GM12878 (cell line): ENCODE results near the gene TRIAP1. TPM values are rescaled to one million over a fixed set of nuclear protein-coding genes. Genes with fewer than 3 reads are reported as not detected.

ENCODE experiments used
- ATAC-seq: fragments of 200-7000 bp; cut with Tn5 transposase; 3 replicates; pipeline ENCODE4 v1.9.1; 2020; ENCODE audit warnings: mild to moderate bottlenecking, moderate library complexity
- BruUV-seq: library from RNA; stranded (reverse); fragments of 400-500 nt; replicated peaks from 2 replicates; lab custom pipeline; 2021; lab: Mats Ljungman, UMichigan
- CTCF ChIA-PET: fragments of 300-600 bp; sonication (Branson Sonifier 250); formaldehyde crosslinking; extraction: SDS; loops from one replicate; lab custom pipeline; 2021; ENCODE audit warnings: inconsistent platforms; lab: Yijun Ruan, JAX
- POLR2A ChIA-PET: fragments of 350-600 bp; formaldehyde crosslinking; extraction: SDS; loops from one replicate; lab custom pipeline; 2021; ENCODE audit warnings: inconsistent platforms; lab: Charles Lee
- RAD21 ChIA-PET: fragments of 300-600 bp; sonication (Branson Sonifier 250); formaldehyde crosslinking; loops from one replicate; lab custom pipeline; 2023; ENCODE audit warnings: antibody characterized with exemption; ENCODE audit not compliant: unreplicated experiment; lab: Charles Lee
- SMC1A ChIA-PET: fragments of 300-600 bp; sonication (Branson Sonifier 250); formaldehyde crosslinking; loops from one replicate; lab custom pipeline; 2023; ENCODE audit not compliant: unreplicated experiment, uncharacterized antibody; lab: Charles Lee
- DNase-seq: peaks from one replicate; pipeline ENCODE4 v3.0.0-alpha.2; 2011; ENCODE audit warnings: low read depth, low spot score
- FAIRE-seq: peaks from 3 replicates; lab custom pipeline; 2011; peaks lifted over from hg19 to GRCh38; lab: Jason Lieb, UNC
- H2AFZ ChIP-seq: 2 replicates; pipeline ENCODE4 v1.6.0; 2011; ENCODE audit warnings: low read depth, low read length, control low read depth; ENCODE audit not compliant: control insufficient read depth
- H3K27ac ChIP-seq: 2 replicates; pipeline ENCODE4 v1.5.1; 2011; ENCODE audit warnings: control low read depth; ENCODE audit not compliant: control insufficient read depth, insufficient read depth
- H3K27me3 ChIP-seq, 2 experiments: replicated peaks in 1 of 2; 2 replicates each; pipeline versions ENCODE4 v1.6.0 to v1.6.1; 2011; ENCODE audit warnings: low read length in 1 of 2; ENCODE audit not compliant: control insufficient read depth in 2 of 2, insufficient read depth in 2 of 2
- H3K36me3 ChIP-seq, 2 experiments: 2 replicates each; pipeline ENCODE4 v1.5.1; 2011; ENCODE audit warnings: low read length in 1 of 2; ENCODE audit not compliant: control insufficient read depth in 2 of 2, insufficient read depth in 2 of 2
- H3K4me1 ChIP-seq: 2 replicates; pipeline ENCODE4 v1.6.1; 2011; ENCODE audit warnings: mild to moderate bottlenecking, low read length, moderate library complexity, mixed read lengths; ENCODE audit not compliant: control insufficient read depth, insufficient read depth
- H3K4me2 ChIP-seq: 2 replicates; pipeline ENCODE4 v1.6.0; 2011; ENCODE audit warnings: control low read depth; ENCODE audit not compliant: control insufficient read depth, insufficient read depth
- H3K4me3 ChIP-seq: fragments of 200-600 bp; sonication (generic); 2 replicates; pipeline ENCODE4 v1.5.1; 2016
- H3K79me2 ChIP-seq: 2 replicates; pipeline ENCODE4 v1.6.0; 2011; ENCODE audit warnings: low read length; ENCODE audit not compliant: control insufficient read depth, insufficient read depth
- H3K9ac ChIP-seq: 2 replicates; pipeline ENCODE4 v1.8.0; 2011; ENCODE audit warnings: low read length, control low read depth, mixed read lengths; ENCODE audit not compliant: control insufficient read depth, insufficient read depth
- H3K9me3 ChIP-seq: replicated peaks from 3 replicates; pipeline ENCODE4 v1.5.1; 2011; ENCODE audit warnings: mild to moderate bottlenecking, low read length; ENCODE audit not compliant: control insufficient read depth, insufficient read depth
- H4K20me1 ChIP-seq: 2 replicates; pipeline ENCODE4 v1.6.0; 2011; ENCODE audit not compliant: control insufficient read depth, insufficient read depth
- BCL3 ChIP-seq: IDR thresholded peaks from 2 replicates; pipeline ENCODE4 v1.6.1; 2011; ENCODE audit warnings: borderline replicate concordance, low read depth, mild to moderate bottlenecking, moderate library complexity, low read length; ENCODE audit not compliant: insufficient read depth, poor library complexity, severe bottlenecking
- CHD4 ChIP-seq: fragments of 200-600 bp; sonication (generic); IDR thresholded peaks from 2 replicates; pipeline ENCODE4 v1.6.1; 2016; ENCODE audit warnings: mild to moderate bottlenecking
- E2F4 ChIP-seq: IDR thresholded peaks from 2 replicates; pipeline ENCODE4 v1.6.1; 2012; ENCODE audit warnings: low read depth, low read length, improper control_type of control experiment
- EP300 ChIP-seq, 2 experiments: fragments of 150-350 bp in 1 of 2; IDR thresholded peaks; 2 replicates each; pipeline ENCODE4 v1.6.1; 2011 to 2012; ENCODE audit warnings: low read depth in 2 of 2, low read length in 2 of 2, borderline replicate concordance in 1 of 2, improper control_type of control experiment in 1 of 2, inconsistent platforms in 1 of 2; ENCODE audit not compliant: control insufficient read depth in 1 of 2
- ETV6 ChIP-seq, 2 experiments: fragments of 450-650 bp in 1 of 2; IDR thresholded peaks in 1 of 2; conservative IDR thresholded peaks in 1 of 2; 2 replicates each; pipeline ENCODE4 v1.6.1; 2014; ENCODE audit warnings: antibody characterized with exemption in 1 of 2, borderline replicate concordance in 1 of 2, low read depth in 1 of 2, mild to moderate bottlenecking in 1 of 2, moderate library complexity in 1 of 2
- NBN ChIP-seq: fragments of 450-650 bp; IDR thresholded peaks from 2 replicates; pipeline ENCODE4 v1.6.1; 2016
- PAX8 ChIP-seq: fragments of 450-650 bp; IDR thresholded peaks from 2 replicates; pipeline ENCODE4 v1.6.1; 2017; ENCODE audit warnings: mild to moderate bottlenecking, moderate library complexity
- PBX3 ChIP-seq: IDR thresholded peaks from 2 replicates; pipeline ENCODE4 v1.6.1; 2011; ENCODE audit warnings: mild to moderate bottlenecking, low read depth, low read length, moderate library complexity; ENCODE audit not compliant: insufficient replicate concordance
- RB1 ChIP-seq: fragments of 450-650 bp; formaldehyde crosslinking; IDR thresholded peaks from 2 replicates; pipeline ENCODE4 v1.6.1; 2017; ENCODE audit warnings: mild to moderate bottlenecking, borderline replicate concordance
- SREBF1 ChIP-seq: IDR thresholded peaks from 2 replicates; pipeline ENCODE4 v1.6.1; 2012; ENCODE audit warnings: mild to moderate bottlenecking, low read length
- SREBF2 ChIP-seq: IDR thresholded peaks from 2 replicates; pipeline ENCODE4 v1.6.1; 2012; ENCODE audit warnings: mild to moderate bottlenecking, low read length
- WGBS: methylation state at CpG from one replicate; pipeline ENCODE4 v1.1.6; 2016; ENCODE audit warnings: low lambda C conversion rate; ENCODE audit not compliant: insufficient replicate concordance, insufficient coverage; ENCODE audit errors: missing lambda C conversion rate; 5-methylcytosine and 5-hydroxymethylcytosine counted together
- in situ Hi-C: fragments of 300-500 bp; cut with MboI; formaldehyde crosslinking; loops from 9 replicates; pipeline ENCODE4 v1.14.3; 2018; ENCODE audit warnings: mixed read lengths
- intact Hi-C: fragments of 100-400 bp; cut with micrococcal nuclease; formaldehyde crosslinking; loops from one replicate; pipeline ENCODE4 v1.14.2; 2022; ENCODE audit not compliant: unreplicated experiment
- polyA plus RNA-seq, 11 experiments: library from polyadenylated mRNA; depleted of rRNA in 4 of 11; unstranded in 6 of 11; stranded (reverse) in 5 of 11; fragments of >200 nt; fragmentation: Nextera tagmentation in 4 of 11; fragmentation: Illumina TruSeq in 1 of 11; extraction: Ambion mirVana in 4 of 11; extraction: Trizol in 1 of 11; gene quantifications; 1 replicate in 1 of 11; 2 replicates in 10 of 11; pipeline versions ENCODE4 v1.2.1 to v1.2.3, GENCODE V29; 2011 to 2016; ENCODE audit warnings: inconsistent platforms in 2 of 11, missing spikeins in 2 of 11, low read depth in 1 of 11
- total RNA-seq, 4 experiments: library from RNA; depleted of rRNA in 3 of 4; stranded (reverse); fragments of >200 nt in 3 of 4; fragmentation: Illumina TruSeq in 1 of 4; extraction: Trizol in 1 of 4; gene quantifications; 2 replicates each; pipeline versions ENCODE4 v1.2.1 to v1.2.3, GENCODE V29; 2013 to 2021

TRIAP1 gene
- total and polyA plus RNA-seq, 10 of the 15 experiments (the other 5 are each of a cell fraction or from before 2014, with no cell fraction given), result 44.8 to 346 (median 80.8) TPM

GRCh38 chr12:120404271-120404670 is 41.9 kb downstream of the TRIAP1 start:
- BruUV-seq, result no TSS peak
- Histone ChIP-seq H2AFZ (no peak overlapping the region), H3K36me3 (no peaks in the 10 kb centered on the region), H3K27ac (no peak overlapping the region), H3K79me2 (no peaks in the 10 kb centered on the region), H3K4me1 (0 out of 2 replicates have a peak, but pooled peaks cover under 1% of the 10 kb centered on the region), H3K27me3 (no peaks in the 10 kb centered on the region), H3K9me3 (no peaks in the 10 kb centered on the region), H4K20me1 (no peaks in the 10 kb centered on the region), H3K4me2 (no peak overlapping the region), H3K4me3 (no peak overlapping the region), H3K9ac (no peak overlapping the region)
- POLR2A ChIA-PET, result no interaction called here
- ATAC-seq, result no peak
- RAD21 ChIA-PET, result no interaction called here
- in situ Hi-C loops (no loop called here), intact Hi-C loops (no loop called here)
- WGBS, result 0% methylated on average over 1 of the region's 1 CpG
- CTCF ChIA-PET, result no interaction called here
- TF ChIP-seq PAX8 (no peak), SREBF2 (no peak)
- FAIRE-seq, result no peak
- no peak for DNase-seq
- SMC1A ChIA-PET, result no interaction called here

- H3K9me3 ChIP-seq, result no peaks in the 10 kb centered on the region
- in situ Hi-C loops, result no loop called here
- no peak overlapping the region for H3K27ac ChIP-seq
- no peak for DNase-seq
- H3K9ac ChIP-seq, result no peak overlapping the region
- BruUV-seq, result no TSS peak
- no peaks in the 10 kb centered on the region for H3K36me3 ChIP-seq
- SMC1A ChIA-PET, result interaction anchor here (0.5 kb wide), 1 partner anchor 11 kb away, joined by 3 read pairs; no protein-coding TSS in a partner anchor
- RAD21 ChIA-PET, result no interaction called here
- H3K27me3 ChIP-seq, result no peaks in the 10 kb centered on the region
- TF ChIP-seq SREBF1 (no peak), PBX3 (no peak), CHD4 (no peak), ETV6 (conservative IDR thresholded peaks at IDR 0.05 in 1 of 2, IDR thresholded peaks at IDR 0.05 in 1 of 2; ENCODE audit: borderline replicate concordance in 1 of 2, low read depth in 1 of 2) (no peak), EP300 (IDR thresholded peaks at IDR 0.05; ENCODE audit: borderline replicate concordance in 1 of 2, control insufficient read depth in 1 of 2, low read depth in 2 of 2, low read length in 2 of 2) (no peak), E2F4 (no peak), RB1 (no peak), BCL3 (no peak), NBN (no peak)
- TF ChIP-seq, all 136 proteins: peak for 0
- Histone ChIP-seq H4K20me1 (no peaks in the 10 kb centered on the region), H3K4me3 (no peak overlapping the region), H3K79me2 (no peaks in the 10 kb centered on the region), H3K4me2 (no peak overlapping the region), H2AFZ (no peak overlapping the region), H3K4me1 (0 out of 2 replicates have a peak, but pooled peaks cover 3% of the 10 kb centered on the region)
- FAIRE-seq (no peak), ATAC-seq (no peak)
- intact Hi-C loops, result no loop called here
- POLR2A ChIA-PET, result no interaction called here
- WGBS, result 19% methylated on average over 3 of the region's 3 CpGs
- CTCF ChIA-PET, result no interaction called here
Measured at GRCh38 chr12:120403869-120404268, 42.3 kb downstream of the TRIAP1 start.
